HG02973 (cell line): ENCODE measurements around the gene GNA15.
"Not testable (repeated sequence)": the region's sequence is repeated elsewhere in the genome, so short reads cannot be mapped to it uniquely, and the experiment has no call there.

Experiments
- ATAC-seq: cut with Tn5 transposase; IDR thresholded peaks from one replicate; pipeline ENCODE4 v1.9.1; 2021; ENCODE audit warnings: moderate library complexity; ENCODE audit not compliant: unreplicated experiment

The GNA15 gene

GRCh38 chr19:3188627-3189596 lies 53.1 kb downstream of the GNA15 start:
- ATAC-seq: no peak

DNA sequence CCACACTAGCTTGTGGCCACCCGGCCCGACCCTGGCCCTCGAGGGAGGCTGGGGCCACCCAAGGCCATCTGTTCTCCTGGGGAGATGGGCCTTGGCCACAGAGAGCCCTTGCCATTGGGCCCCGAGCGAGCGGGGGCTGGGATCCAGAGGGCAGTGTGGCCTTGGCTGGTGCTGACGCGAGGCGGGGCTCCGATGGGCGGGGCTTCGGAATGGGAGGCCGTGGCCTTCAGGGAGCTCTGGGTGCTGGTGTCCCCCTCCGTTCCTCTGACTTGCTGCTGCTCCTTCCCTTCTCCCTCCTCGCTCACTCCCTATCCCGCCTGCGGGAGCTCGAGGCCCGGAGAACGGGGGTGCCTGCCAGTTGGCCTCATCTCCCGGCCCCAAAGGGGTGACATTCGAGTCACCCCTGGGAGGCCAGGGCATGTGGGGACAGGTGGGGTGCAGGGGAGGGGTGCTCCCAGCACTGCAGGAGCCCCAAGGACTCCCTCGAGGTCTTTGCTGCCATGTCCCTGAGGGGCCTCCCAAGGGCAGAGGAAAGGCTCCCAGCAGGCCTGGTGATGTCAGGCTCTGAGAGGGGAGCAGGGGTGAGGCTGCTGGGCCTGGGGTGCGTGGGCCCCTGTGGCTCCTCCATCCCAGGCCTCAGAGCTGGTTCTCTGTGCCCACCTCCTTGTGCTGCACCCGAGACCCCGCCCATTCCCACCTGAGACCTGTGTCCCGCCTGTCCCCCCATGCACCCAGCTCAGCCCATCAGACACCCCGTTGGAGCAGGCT lies 54.1 kb downstream of the GNA15 start:
- no peak for ATAC-seq

DNA sequence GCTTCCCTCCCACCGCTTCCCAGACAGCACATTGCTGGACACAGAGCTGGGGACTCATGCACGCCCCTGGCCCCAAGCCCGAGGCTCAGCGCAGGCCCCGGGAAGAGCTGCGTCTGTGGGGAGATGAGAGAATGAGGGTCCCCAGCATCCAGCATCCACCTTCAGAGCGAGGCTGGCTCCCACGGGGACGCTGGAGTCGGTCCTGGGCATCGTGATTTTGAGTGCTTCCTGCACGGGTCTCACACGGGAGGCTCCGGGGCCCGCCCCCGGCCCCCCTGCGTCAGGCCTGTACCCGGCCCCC lies 54.6 kb downstream of the GNA15 start:
- ATAC-seq: no peak

DNA sequence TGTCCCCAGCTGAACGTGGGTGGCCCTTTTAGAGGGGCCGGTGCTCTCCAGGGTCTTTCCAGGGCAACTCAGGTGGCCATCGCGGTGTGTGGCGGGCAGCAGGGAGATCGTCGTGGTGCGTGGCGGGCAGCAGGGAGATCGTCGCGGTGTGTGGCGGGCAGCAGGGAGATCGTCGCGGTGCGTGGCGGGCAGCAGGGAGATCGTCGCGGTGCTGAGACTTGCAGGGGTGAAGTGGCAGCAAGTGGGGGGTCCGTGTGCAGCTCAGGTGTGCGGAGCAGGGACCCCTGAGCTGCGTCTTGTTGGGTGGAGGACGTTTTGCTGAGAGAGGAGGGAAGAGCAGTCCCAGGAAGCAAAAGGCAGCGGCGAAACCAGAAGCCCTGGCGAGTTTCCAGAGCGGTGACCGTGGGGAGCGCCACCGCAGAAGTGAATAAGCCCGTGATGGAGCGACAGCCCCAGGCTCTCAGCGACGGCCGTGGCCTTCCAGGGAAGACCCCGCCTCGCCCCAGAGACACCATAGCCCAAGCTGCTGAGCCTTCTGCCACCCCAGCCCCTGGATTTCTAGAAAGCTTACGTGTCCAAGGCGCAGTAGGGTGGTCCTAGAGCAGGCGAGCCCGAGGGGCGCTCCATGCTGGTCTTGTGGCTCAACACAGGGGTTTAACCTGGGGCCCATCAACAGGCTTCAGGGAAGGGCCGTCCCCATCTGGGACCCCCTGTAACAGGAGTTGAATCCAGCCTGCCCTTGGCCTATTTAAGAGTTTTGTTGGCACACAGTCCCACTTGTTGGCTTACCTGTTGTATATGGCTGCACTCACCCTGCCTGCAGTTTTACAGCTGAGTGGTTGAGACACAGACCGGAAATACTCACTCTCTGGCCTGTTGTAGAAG lies 55.3 kb downstream of the GNA15 start:
- no peak for ATAC-seq

DNA sequence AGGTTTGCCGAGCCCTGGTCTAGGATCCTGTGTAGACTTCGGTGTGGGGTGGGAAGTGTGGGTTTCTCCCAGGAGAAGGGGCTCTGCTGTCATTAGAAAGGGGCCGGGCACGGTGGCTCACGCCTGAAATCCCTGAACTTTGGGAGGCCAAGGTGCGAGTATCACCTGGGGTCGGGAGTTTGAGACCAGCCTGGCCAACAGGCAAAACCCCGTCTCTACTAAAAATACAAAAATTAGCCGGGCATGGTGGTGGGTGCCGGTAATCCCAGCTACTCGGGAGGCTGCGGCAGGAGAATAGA lies 55.9 kb downstream of the GNA15 start:
- ATAC-seq: not testable (repeated sequence)

- no peak for ATAC-seq
Measured at GRCh38 chr19:3192228-3192635, 56.4 kb downstream of the GNA15 start.

GRCh38 chr19:3192684-3193083 lies 56.9 kb downstream of the GNA15 start:
- no peak for ATAC-seq

GRCh38 chr19:3193256-3194105 lies 57.6 kb downstream of the GNA15 start:
- ATAC-seq: no peak

GRCh38 chr19:3194106-3195087 lies 58.6 kb downstream of the GNA15 start:
- ATAC-seq: no peak

GRCh38 chr19:3196064-3196932 lies 60.5 kb downstream of the GNA15 start:
- no peak for ATAC-seq

- no peak for ATAC-seq
Measured at GRCh38 chr19:3196933-3197205, 61.0 kb downstream of the GNA15 start.

- ATAC-seq: no peak
Measured at GRCh38 chr19:3198901-3199700, 63.3 kb downstream of the GNA15 start.

- ATAC-seq: no peak
Measured at GRCh38 chr19:3201072-3201700, 65.4 kb downstream of the GNA15 start.

GRCh38 chr19:3201911-3202310 lies 66.1 kb downstream of the GNA15 start:
- ATAC-seq: no peak

DNA sequence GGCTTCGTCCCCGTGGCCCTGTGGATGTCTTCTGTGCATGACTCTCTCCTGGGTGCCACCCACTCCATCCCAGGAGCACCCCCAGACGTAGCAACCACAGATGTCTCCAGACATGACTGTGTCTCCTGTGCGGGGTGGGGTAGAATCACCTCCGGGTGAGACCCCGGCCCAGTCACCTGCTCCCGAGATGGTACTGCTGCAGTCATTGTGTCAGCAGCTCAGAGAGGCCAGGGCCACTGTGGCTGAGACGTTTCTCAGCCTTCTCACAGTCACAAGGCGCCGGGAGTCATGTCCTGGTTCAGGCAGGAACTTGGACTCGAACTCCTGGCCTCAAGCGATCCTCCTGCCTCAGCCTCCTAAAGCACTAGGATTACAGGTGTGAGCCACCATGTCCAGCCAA lies 66.5 kb downstream of the GNA15 start:
- no peak for ATAC-seq

DNA sequence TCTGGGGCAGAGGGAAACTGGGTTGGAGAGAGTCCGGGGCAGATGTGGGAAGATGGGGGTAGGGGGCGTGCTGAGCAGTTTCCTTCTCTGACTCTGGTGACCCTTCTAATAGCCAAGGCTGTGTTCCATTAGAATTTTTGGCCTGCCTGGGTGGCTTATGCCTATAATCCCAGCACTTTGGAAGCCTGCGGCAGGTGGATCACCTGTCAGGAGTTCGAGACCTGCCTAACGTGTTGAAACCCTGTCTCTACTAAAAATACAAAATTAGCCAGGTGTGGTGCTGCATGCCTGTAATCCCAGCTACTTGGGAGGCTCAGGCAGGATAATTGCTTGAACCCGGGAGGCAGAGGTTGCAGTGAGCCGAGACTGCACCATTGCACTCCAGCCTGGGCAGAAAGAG lies 67.1 kb downstream of the GNA15 start:
- not testable (repeated sequence) for ATAC-seq
